ENCODE results near the gene NCCRP1.

- TF ChIP-seq CTCF (conservative IDR thresholded peaks at IDR 0.05; ENCODE audit: low read length), result peak; percentile 85
- TF ChIP-seq EZH2phosphoT487 (IDR thresholded peaks at IDR 0.05; ENCODE audit: borderline replicate concordance), result no peak
Observed at GRCh38 chr19:39212375-39212742, 15.6 kb downstream of the NCCRP1 start.

Measured in Loucy (cell line).